ENCODE measurements around the gene EML1. TPM values are rescaled to one million over a fixed set of nuclear protein-coding genes. Genes with fewer than 3 reads are reported as not detected.

The EML1 gene
- total RNA-seq, 1 experiment from 2014 or later: 16.1 TPM

DNA sequence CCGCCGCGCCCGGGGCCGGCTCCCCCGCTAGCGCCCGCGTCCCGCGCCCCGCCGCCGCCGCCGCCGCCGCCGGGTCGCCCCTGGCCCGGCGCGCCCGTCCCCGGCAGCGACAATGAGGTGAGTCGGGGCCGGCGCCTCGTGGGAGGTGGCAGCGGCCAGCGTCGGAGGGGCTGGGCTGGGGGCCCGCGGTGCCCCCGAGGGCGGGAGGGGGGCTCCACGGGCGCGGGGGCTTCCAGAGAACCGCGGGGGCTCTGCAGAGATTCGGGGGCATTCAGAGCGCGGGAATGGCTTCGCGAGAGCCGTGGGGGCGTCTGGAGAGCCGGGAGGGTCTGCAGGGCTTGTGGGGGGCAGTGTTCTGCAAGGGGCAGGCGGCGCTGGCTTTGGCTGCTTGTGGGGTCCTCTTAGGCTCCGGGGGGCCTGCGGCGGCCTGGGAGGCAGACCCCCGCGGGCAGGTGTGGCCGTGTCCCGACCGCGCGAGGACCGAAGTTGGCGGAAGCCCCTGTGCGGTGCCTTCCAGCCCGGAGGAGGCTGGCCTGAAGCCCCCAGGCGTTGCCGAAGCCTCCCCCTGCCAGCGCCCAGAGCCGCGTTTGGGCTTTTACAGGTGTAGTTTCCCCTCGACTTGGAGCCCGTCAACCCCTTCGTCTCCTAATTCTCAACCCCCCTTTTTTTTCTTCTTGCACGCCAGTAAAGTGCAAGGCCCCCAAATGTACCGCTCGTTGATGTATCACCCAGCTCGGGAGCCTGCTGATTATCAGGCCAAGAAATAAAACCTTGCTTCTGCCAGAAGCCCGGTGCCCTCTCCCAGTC lies 178.9 kb downstream of the EML1 start:
- CTCF ChIA-PET: interaction anchor here (0.6 to 1.7 kb wide), 5 partner anchors 136 to 303 kb away, joined by 3 to 9 read pairs (median 8); no protein-coding TSS in a partner anchor
- Mint-ChIP-seq H3K36me3 (peaks cover 6% of the 10 kb centered on the region; the same call in 1 of the 2 replicates), H3K9me3 (no peaks in the 10 kb centered on the region; the same call in 1 of the 2 replicates)

DNA sequence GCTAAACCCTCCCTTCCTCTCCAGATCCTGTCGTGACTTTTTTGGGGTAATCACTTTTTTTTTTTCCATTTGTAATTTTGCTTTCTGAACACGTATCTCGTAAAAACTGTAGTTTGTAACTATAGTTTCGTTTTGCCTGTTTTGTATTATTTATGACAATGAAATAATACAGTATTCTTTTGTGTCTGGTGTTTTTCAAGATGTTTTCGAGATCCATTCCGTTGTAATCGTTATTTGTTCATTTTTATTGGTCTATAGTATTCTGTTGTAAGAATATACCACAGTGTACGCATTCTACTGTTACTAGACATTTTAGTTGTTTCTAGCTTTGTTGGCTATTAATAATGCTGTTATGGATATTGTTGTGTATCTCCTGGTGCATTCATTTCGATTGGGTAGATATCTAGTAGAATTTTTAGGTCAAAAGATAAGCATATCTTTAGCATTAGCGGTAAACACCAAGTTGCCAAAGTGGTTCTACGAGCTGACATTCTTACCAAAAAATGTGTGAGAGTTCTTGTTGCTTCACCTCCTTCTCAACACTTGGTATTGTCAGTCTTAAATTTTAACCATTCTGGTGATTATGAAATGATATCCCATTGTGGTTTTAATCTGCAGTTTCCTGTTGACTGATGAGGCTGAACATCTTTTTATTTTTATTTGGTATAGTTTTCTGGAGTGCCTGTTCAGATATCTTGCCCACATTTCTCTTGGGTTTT lies 179.7 kb downstream of the EML1 start:
- POLR2A ChIA-PET: no interaction called here

More for the DNA sequence above, 178.9 kb downstream of the EML1 start:
- Mint-ChIP-seq H3K4me3 (peak overlapping the region; percentile 88), H3K4me1 (peaks cover 33% of the 10 kb centered on the region), H3K27ac (no peak overlapping the region), H3K27me3 (ENCODE audit: low read depth) (peaks cover 47% of the 10 kb centered on the region)
- ATAC-seq (peak; percentile 17), DNase-seq (ENCODE audit: low spot score) (peak; percentile 29)
- TF ChIP-seq, protein P1, sequence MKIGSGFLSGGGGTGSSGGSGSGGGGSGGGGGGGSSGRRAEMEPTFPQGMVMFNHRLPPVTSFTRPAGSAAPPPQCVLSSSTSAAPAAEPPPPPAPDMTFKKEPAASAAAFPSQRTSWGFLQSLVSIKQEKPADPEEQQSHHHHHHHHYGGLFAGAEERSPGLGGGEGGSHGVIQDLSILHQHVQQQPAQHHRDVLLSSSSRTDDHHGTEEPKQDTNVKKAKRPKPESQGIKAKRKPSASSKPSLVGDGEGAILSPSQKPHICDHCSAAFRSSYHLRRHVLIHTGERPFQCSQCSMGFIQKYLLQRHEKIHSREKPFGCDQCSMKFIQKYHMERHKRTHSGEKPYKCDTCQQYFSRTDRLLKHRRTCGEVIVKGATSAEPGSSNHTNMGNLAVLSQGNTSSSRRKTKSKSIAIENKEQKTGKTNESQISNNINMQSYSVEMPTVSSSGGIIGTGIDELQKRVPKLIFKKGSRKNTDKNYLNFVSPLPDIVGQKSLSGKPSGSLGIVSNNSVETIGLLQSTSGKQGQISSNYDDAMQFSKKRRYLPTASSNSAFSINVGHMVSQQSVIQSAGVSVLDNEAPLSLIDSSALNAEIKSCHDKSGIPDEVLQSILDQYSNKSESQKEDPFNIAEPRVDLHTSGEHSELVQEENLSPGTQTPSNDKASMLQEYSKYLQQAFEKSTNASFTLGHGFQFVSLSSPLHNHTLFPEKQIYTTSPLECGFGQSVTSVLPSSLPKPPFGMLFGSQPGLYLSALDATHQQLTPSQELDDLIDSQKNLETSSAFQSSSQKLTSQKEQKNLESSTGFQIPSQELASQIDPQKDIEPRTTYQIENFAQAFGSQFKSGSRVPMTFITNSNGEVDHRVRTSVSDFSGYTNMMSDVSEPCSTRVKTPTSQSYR (CRISPR knock-in tag; IDR thresholded peaks at IDR 0.05): no peak
- TF ChIP-seq, protein P2, sequence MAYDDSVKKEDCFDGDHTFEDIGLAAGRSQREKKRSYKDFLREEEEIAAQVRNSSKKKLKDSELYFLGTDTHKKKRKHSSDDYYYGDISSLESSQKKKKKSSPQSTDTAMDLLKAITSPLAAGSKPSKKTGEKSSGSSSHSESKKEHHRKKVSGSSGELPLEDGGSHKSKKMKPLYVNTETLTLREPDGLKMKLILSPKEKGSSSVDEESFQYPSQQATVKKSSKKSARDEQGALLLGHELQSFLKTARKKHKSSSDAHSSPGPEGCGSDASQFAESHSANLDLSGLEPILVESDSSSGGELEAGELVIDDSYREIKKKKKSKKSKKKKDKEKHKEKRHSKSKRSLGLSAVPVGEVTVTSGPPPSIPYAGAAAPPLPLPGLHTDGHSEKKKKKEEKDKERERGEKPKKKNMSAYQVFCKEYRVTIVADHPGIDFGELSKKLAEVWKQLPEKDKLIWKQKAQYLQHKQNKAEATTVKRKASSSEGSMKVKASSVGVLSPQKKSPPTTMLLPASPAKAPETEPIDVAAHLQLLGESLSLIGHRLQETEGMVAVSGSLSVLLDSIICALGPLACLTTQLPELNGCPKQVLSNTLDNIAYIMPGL (CRISPR knock-in tag; IDR thresholded peaks at IDR 0.05): no peak
- no peak for TF ChIP-seq MXD4 (CRISPR knock-in tag; IDR thresholded peaks at IDR 0.05; ENCODE audit: borderline replicate concordance)
- TF ChIP-seq OVOL2 (CRISPR knock-in tag; IDR thresholded peaks at IDR 0.05; ENCODE audit: borderline replicate concordance): no peak
- 0 out of 2 replicates have a peak, but pooled peaks have one; percentile 3 for TF ChIP-seq MYBL2 (CRISPR knock-in tag; IDR thresholded peaks at IDR 0.05)
- TF ChIP-seq ELF4 (CRISPR knock-in tag; IDR thresholded peaks at IDR 0.05; ENCODE audit: low read depth): no peak
- 0 out of 2 replicates have a peak, but pooled peaks have one; percentile 29 for TF ChIP-seq CREB1 (CRISPR knock-in tag; IDR thresholded peaks at IDR 0.05)
- no peak for TF ChIP-seq FOXP1 (CRISPR knock-in tag; IDR thresholded peaks at IDR 0.05; ENCODE audit: borderline replicate concordance)
- POLR2A ChIA-PET: interaction anchor here (0.6 kb wide), 1 partner anchor 36 kb away, joined by 7 read pairs; no protein-coding TSS in a partner anchor

More for the DNA sequence above, 179.7 kb downstream of the EML1 start:
- Mint-ChIP-seq H3K27ac (no peak overlapping the region), H3K9me3 (no peaks in the 10 kb centered on the region; the same call in 1 of the 2 replicates), H3K36me3 (peaks cover 6% of the 10 kb centered on the region; the same call in 1 of the 2 replicates), H3K4me3 (peak overlapping the region; percentile 88), H3K27me3 (ENCODE audit: low read depth) (peaks cover 43% of the 10 kb centered on the region), H3K4me1 (peaks cover 30% of the 10 kb centered on the region)
- TF ChIP-seq TEAD4 (CRISPR knock-in tag; IDR thresholded peaks at IDR 0.05) (no peak), FOXJ3 (CRISPR knock-in tag; IDR thresholded peaks at IDR 0.05; ENCODE audit: borderline replicate concordance) (no peak), NR1H2 (CRISPR knock-in tag; IDR thresholded peaks at IDR 0.05) (no peak), TCF7 (CRISPR knock-in tag; IDR thresholded peaks at IDR 0.05; ENCODE audit: low read depth) (no peak), RORB (CRISPR knock-in tag; IDR thresholded peaks at IDR 0.05) (no peak), ESRRA (CRISPR knock-in tag; IDR thresholded peaks at IDR 0.05; ENCODE audit: borderline replicate concordance) (no peak), SMAD3 (CRISPR knock-in tag; IDR thresholded peaks at IDR 0.05; ENCODE audit: borderline replicate concordance) (no peak), ZNF138 (CRISPR knock-in tag; conservative IDR thresholded peaks at IDR 0.05) (no peak)
- TF ChIP-seq, protein P3, sequence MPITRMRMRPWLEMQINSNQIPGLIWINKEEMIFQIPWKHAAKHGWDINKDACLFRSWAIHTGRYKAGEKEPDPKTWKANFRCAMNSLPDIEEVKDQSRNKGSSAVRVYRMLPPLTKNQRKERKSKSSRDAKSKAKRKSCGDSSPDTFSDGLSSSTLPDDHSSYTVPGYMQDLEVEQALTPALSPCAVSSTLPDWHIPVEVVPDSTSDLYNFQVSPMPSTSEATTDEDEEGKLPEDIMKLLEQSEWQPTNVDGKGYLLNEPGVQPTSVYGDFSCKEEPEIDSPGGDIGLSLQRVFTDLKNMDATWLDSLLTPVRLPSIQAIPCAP (CRISPR knock-in tag; IDR thresholded peaks at IDR 0.05): no peak
- TF ChIP-seq, protein P4, sequence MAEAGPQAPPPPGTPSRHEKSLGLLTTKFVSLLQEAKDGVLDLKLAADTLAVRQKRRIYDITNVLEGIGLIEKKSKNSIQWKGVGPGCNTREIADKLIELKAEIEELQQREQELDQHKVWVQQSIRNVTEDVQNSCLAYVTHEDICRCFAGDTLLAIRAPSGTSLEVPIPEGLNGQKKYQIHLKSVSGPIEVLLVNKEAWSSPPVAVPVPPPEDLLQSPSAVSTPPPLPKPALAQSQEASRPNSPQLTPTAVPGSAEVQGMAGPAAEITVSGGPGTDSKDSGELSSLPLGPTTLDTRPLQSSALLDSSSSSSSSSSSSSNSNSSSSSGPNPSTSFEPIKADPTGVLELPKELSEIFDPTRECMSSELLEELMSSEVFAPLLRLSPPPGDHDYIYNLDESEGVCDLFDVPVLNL (CRISPR knock-in tag; IDR thresholded peaks at IDR 0.05; ENCODE audit: borderline replicate concordance, low read depth): no peak
- TF ChIP-seq, protein P5, sequence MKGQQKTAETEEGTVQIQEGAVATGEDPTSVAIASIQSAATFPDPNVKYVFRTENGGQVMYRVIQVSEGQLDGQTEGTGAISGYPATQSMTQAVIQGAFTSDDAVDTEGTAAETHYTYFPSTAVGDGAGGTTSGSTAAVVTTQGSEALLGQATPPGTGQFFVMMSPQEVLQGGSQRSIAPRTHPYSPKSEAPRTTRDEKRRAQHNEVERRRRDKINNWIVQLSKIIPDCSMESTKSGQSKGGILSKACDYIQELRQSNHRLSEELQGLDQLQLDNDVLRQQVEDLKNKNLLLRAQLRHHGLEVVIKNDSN (CRISPR knock-in tag; IDR thresholded peaks at IDR 0.05): no peak
- TF ChIP-seq, protein P6, sequence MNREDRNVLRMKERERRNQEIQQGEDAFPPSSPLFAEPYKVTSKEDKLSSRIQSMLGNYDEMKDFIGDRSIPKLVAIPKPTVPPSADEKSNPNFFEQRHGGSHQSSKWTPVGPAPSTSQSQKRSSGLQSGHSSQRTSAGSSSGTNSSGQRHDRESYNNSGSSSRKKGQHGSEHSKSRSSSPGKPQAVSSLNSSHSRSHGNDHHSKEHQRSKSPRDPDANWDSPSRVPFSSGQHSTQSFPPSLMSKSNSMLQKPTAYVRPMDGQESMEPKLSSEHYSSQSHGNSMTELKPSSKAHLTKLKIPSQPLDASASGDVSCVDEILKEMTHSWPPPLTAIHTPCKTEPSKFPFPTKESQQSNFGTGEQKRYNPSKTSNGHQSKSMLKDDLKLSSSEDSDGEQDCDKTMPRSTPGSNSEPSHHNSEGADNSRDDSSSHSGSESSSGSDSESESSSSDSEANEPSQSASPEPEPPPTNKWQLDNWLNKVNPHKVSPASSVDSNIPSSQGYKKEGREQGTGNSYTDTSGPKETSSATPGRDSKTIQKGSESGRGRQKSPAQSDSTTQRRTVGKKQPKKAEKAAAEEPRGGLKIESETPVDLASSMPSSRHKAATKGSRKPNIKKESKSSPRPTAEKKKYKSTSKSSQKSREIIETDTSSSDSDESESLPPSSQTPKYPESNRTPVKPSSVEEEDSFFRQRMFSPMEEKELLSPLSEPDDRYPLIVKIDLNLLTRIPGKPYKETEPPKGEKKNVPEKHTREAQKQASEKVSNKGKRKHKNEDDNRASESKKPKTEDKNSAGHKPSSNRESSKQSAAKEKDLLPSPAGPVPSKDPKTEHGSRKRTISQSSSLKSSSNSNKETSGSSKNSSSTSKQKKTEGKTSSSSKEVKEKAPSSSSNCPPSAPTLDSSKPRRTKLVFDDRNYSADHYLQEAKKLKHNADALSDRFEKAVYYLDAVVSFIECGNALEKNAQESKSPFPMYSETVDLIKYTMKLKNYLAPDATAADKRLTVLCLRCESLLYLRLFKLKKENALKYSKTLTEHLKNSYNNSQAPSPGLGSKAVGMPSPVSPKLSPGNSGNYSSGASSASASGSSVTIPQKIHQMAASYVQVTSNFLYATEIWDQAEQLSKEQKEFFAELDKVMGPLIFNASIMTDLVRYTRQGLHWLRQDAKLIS (CRISPR knock-in tag; IDR thresholded peaks at IDR 0.05; ENCODE audit: borderline replicate concordance): no peak
- TF ChIP-seq, protein P7, sequence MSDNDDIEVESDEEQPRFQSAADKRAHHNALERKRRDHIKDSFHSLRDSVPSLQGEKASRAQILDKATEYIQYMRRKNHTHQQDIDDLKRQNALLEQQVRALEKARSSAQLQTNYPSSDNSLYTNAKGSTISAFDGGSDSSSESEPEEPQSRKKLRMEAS (CRISPR knock-in tag; IDR thresholded peaks at IDR 0.05): no peak
- ATAC-seq (no peak), DNase-seq (ENCODE audit: low spot score) (no peak)
- CTCF ChIA-PET: no interaction called here

Measured in WTC11 (cell line).